DMS153 treated with DMSO at 0.1 percent for 48 hours (cell line): ENCODE measurements around the gene CDYL2.

ENCODE experiments used
- DNase-seq: peaks from one replicate; lab custom pipeline; 2025; ENCODE audit not compliant: unreplicated experiment; lab: John Stamatoyannopoulos, UW

The CDYL2 gene

GRCh38 chr16:80601182-80601581, 203.2 kb downstream of the CDYL2 start:
- DNase-seq, result no peak

- DNase-seq, result no peak
Observed at GRCh38 chr16:80599466-80599865, 204.9 kb downstream of the CDYL2 start.

- no peak for DNase-seq
Observed at GRCh38 chr16:80596507-80597207, 207.7 kb downstream of the CDYL2 start.

- DNase-seq, result no peak
Observed at GRCh38 chr16:80594756-80595155, 209.6 kb downstream of the CDYL2 start.

- no peak for DNase-seq
Observed at GRCh38 chr16:80592273-80592672, 212.1 kb downstream of the CDYL2 start.

GRCh38 chr16:80591071-80591915, 213.1 kb downstream of the CDYL2 start:
- DNase-seq, result no peak

- no peak for DNase-seq
Observed at GRCh38 chr16:80587071-80587470, 217.3 kb downstream of the CDYL2 start.

- DNase-seq, result no peak
Observed at GRCh38 chr16:80586476-80586875, 217.9 kb downstream of the CDYL2 start.

- no peak for DNase-seq
Observed at GRCh38 chr16:80585764-80586163, 218.6 kb downstream of the CDYL2 start.

GRCh38 chr16:80583466-80583865, 220.9 kb downstream of the CDYL2 start:
- no peak for DNase-seq

GRCh38 chr16:80580109-80580832, 224.1 kb downstream of the CDYL2 start:
- DNase-seq, result no peak

- DNase-seq, result no peak
Observed at GRCh38 chr16:80577485-80578280, 226.7 kb downstream of the CDYL2 start.

- DNase-seq, result no peak
Observed at GRCh38 chr16:80576343-80576912, 228.0 kb downstream of the CDYL2 start.

- no peak for DNase-seq
Observed at GRCh38 chr16:80573700-80574120, 230.7 kb downstream of the CDYL2 start.

- DNase-seq, result no peak
Observed at GRCh38 chr16:80570106-80570478, 234.3 kb downstream of the CDYL2 start.

GRCh38 chr16:80569440-80570105, 234.8 kb downstream of the CDYL2 start:
- DNase-seq, result no peak

- DNase-seq, result no peak
Observed at GRCh38 chr16:80564394-80564793, 240.0 kb downstream of the CDYL2 start.

GRCh38 chr16:80563066-80563465, 241.3 kb downstream of the CDYL2 start:
- DNase-seq, result no peak

GRCh38 chr16:80559369-80559768, 245.0 kb downstream of the CDYL2 start:
- DNase-seq, result no peak

GRCh38 chr16:80557037-80557436, 247.4 kb downstream of the CDYL2 start:
- DNase-seq, result no peak
